Testis (tissue), 2 donors: ENCODE measurements around the gene IL9R.

Experiments used
- CTCF ChIP-seq, 3 experiments: fragments of 450-650 bp in 2 of 3; fragments of 200-600 bp in 1 of 3; sonication (generic) in 1 of 3; IDR thresholded peaks; one replicate each; pipeline ENCODE4 v1.5.1; 2016 to 2019; ENCODE audit warnings: antibody characterized with exemption in 3 of 3, mild to moderate bottlenecking in 2 of 3, moderate library complexity in 1 of 3
- POLR2A ChIP-seq: fragments of 450-650 bp; IDR thresholded peaks from one replicate; pipeline ENCODE4 v1.6.1; 2017; ENCODE audit warnings: antibody characterized with exemption, mild to moderate bottlenecking, moderate library complexity

DNA sequence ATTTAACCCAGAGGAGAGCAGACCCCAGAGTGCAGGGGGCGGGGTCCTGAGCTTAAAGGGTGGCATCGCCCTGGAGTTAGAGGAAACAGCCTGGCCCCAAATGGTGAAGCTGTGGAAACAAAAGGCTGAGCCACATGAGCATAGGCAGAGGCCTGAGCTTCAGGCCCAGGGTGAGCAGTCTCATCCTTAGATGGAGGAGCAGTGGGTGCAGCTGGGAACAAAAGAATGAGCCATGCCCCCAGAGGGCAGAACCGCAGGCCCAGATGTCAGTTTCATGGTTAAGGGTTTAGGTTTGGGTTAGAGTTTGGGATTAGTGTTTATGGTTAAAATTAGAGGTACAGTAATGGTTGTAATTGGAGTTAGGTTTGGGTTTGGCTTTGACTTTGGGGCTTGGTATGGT, 44.4 kb upstream of the IL9R start:
- TF ChIP-seq CTCF (IDR thresholded peaks at IDR 0.05): no peak
- no peak for TF ChIP-seq POLR2A
